Testis (tissue), 3 donors: Measurements from ENCODE around the gene SLC16A9. TPM values are rescaled to one million over a fixed set of nuclear protein-coding genes. Genes with fewer than 3 reads are reported as not detected.

Experiments
- DNase-seq: peaks from one replicate; pipeline ENCODE4 v3.0.0-alpha.2; 2019
- H3K27ac ChIP-seq, 2 donors: fragments of 200-600 bp; sonication (generic); one replicate each; pipeline ENCODE4 v1.5.1; 2019
- H3K27me3 ChIP-seq: fragments of 200-600 bp; sonication (generic); one replicate; pipeline ENCODE4 v1.5.1; 2019
- H3K36me3 ChIP-seq: fragments of 200-600 bp; sonication (generic); one replicate; pipeline ENCODE4 v1.5.1; 2017; ENCODE audit warnings: low read depth; ENCODE audit errors: missing control alignments
- H3K4me1 ChIP-seq: fragments of 200-600 bp; sonication (generic); one replicate; pipeline ENCODE4 v1.5.1; 2019
- H3K4me3 ChIP-seq, 2 donors: fragments of 200-600 bp; sonication (generic); one replicate each; pipeline ENCODE4 v1.5.1; 2017 to 2019
- H3K9me3 ChIP-seq: fragments of 200-600 bp; sonication (generic); one replicate; pipeline ENCODE4 v1.5.1; 2017
- CTCF ChIP-seq, 3 experiments: fragments of 450-650 bp in 2 of 3; fragments of 200-600 bp in 1 of 3; sonication (generic) in 1 of 3; IDR thresholded peaks; one replicate each; pipeline ENCODE4 v1.5.1; 2016 to 2019; ENCODE audit warnings: antibody characterized with exemption in 3 of 3, mild to moderate bottlenecking in 2 of 3, moderate library complexity in 1 of 3
- POLR2A ChIP-seq: fragments of 450-650 bp; IDR thresholded peaks from one replicate; pipeline ENCODE4 v1.6.1; 2017; ENCODE audit warnings: antibody characterized with exemption, mild to moderate bottlenecking, moderate library complexity
- WGBS, 2 donors: methylation state at CpG; one replicate each; pipeline ENCODE4 v1.1.5; 2018; 5-methylcytosine and 5-hydroxymethylcytosine counted together
- intact Hi-C: fragments of 100-400 bp; cut with DNase I; formaldehyde crosslinking; loops from one replicate; pipeline ENCODE4 v1.15.1; 2023; ENCODE audit warnings: low total_unique reads
- polyA plus RNA-seq: library from polyadenylated mRNA; stranded (reverse); fragments of 350-450 nt; fragmentation: Illumina TruSeq; extraction: RNeasy Lipid Tissue Mini Kit (QIAGEN cat#74804); gene quantifications from one replicate; pipeline ENCODE4 v1.2.3, GENCODE V29; 2014; ENCODE audit warnings: low read depth, low replicate concordance; ENCODE audit not compliant: insufficient read depth
- total RNA-seq, 2 donors: library from RNA; depleted of rRNA; stranded (reverse); fragments of >200 nt; gene quantifications; one replicate each; pipeline ENCODE4 v1.2.3, GENCODE V29; 2016

SLC16A9 gene
- total and polyA plus RNA-seq, 3 donors from 2014 or later: 3.8 to 9.8 (median 4.0) TPM

- intact Hi-C loops: no loop called here
- TF ChIP-seq CTCF (IDR thresholded peaks at IDR 0.05): no peak
- TF ChIP-seq POLR2A: no peak
- H3K4me3 ChIP-seq: no peak overlapping the region
- WGBS, 2 donors: 89 to 92% methylated on average over 3 of the region's 3 CpGs
- no peak for DNase-seq
- no peaks in the 10 kb centered on the region for H3K36me3 ChIP-seq
- no peaks in the 10 kb centered on the region for H3K4me1 ChIP-seq
- H3K27me3 ChIP-seq: no peaks in the 10 kb centered on the region
- no peak overlapping the region for H3K27ac ChIP-seq
- H3K9me3 ChIP-seq: no peaks in the 10 kb centered on the region
Measured at GRCh38 chr10:59601985-59602384, 107.7 kb downstream of the SLC16A9 start.

Other genes with a start within 250 kb of the SLC16A9 start
- not detected for gene MRLN, start 43.6 kb upstream of the SLC16A9 start, total RNA-seq
- gene MRLN, start 43.6 kb upstream of the SLC16A9 start, polyA plus RNA-seq: 1.4 TPM
- 10 to 100 TPM; 41.7 to 52.2 TPM for gene CCDC6, start 196.7 kb upstream of the SLC16A9 start, total RNA-seq
- 21.1 TPM for gene CCDC6, start 196.7 kb upstream of the SLC16A9 start, polyA plus RNA-seq